Mammary epithelial cell (primary cell): Measurements from ENCODE around the gene TMEM141.

ENCODE experiments used
- EZH2 ChIP-seq: IDR thresholded peaks from 2 replicates; pipeline ENCODE4 v1.6.1; 2012; ENCODE audit warnings: low read length, inconsistent platforms, borderline replicate concordance
- TF ChIP-seq, protein P1 (sequence below), 2 donors: IDR thresholded peaks in 1 of 2; conservative IDR thresholded peaks in 1 of 2; 2 replicates each; pipeline ENCODE4 v1.5.1; 2011 to 2012; ENCODE audit warnings: inconsistent platforms in 2 of 2, low read length in 2 of 2, mild to moderate bottlenecking in 2 of 2, control low read depth in 1 of 2, low read depth in 1 of 2; ENCODE audit not compliant: insufficient read depth in 1 of 2; ENCODE audit errors: extremely low read depth in 1 of 2

- TF ChIP-seq, protein P1, sequence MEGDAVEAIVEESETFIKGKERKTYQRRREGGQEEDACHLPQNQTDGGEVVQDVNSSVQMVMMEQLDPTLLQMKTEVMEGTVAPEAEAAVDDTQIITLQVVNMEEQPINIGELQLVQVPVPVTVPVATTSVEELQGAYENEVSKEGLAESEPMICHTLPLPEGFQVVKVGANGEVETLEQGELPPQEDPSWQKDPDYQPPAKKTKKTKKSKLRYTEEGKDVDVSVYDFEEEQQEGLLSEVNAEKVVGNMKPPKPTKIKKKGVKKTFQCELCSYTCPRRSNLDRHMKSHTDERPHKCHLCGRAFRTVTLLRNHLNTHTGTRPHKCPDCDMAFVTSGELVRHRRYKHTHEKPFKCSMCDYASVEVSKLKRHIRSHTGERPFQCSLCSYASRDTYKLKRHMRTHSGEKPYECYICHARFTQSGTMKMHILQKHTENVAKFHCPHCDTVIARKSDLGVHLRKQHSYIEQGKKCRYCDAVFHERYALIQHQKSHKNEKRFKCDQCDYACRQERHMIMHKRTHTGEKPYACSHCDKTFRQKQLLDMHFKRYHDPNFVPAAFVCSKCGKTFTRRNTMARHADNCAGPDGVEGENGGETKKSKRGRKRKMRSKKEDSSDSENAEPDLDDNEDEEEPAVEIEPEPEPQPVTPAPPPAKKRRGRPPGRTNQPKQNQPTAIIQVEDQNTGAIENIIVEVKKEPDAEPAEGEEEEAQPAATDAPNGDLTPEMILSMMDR (conservative IDR thresholded peaks at IDR 0.05 in 1 of 2, IDR thresholded peaks at IDR 0.05 in 1 of 2; ENCODE audit: extremely low read depth in 1 of 2, insufficient read depth in 1 of 2, low read depth in 1 of 2, low read length in 2 of 2), result no peak
- TF ChIP-seq EZH2, result no peak
Observed at GRCh38 chr9:136820971-136821825, 30.1 kb downstream of the TMEM141 start.
